Right atrium auricular region (tissue), 2 donors: ENCODE measurements around the gene ACSS2. TPM values are rescaled to one million over a fixed set of nuclear protein-coding genes. Genes with fewer than 3 reads are reported as not detected.

ENCODE experiments used
- DNase-seq: peaks from one replicate; pipeline ENCODE4 v3.0.0-alpha.2; 2019; ENCODE audit warnings: low spot score
- H3K27ac ChIP-seq, 2 donors: fragments of 200-600 bp; sonication (generic); 1 replicate in 1 of 2; 2 replicates in 1 of 2; pipeline ENCODE4 v1.5.1; 2016 to 2019
- H3K27me3 ChIP-seq, 2 donors: fragments of 200-600 bp; sonication (generic); one replicate each; pipeline versions ENCODE4 v1.5.1 to v1.6.0; 2017 to 2019
- H3K36me3 ChIP-seq: fragments of 200-600 bp; sonication (generic); one replicate; pipeline ENCODE4 v1.5.1; 2016
- H3K4me1 ChIP-seq, 2 donors: fragments of 200-600 bp; sonication (generic); one replicate each; pipeline versions ENCODE4 v1.5.1 to v1.6.0; 2017 to 2019
- H3K4me3 ChIP-seq, 2 donors: fragments of 200-600 bp; sonication (generic); 1 replicate in 1 of 2; 2 replicates in 1 of 2; pipeline ENCODE4 v1.5.1; 2017 to 2019; ENCODE audit warnings: mild to moderate bottlenecking in 1 of 2, moderate library complexity in 1 of 2
- H3K9me3 ChIP-seq, 2 donors: fragments of 200-600 bp; sonication (generic); one replicate each; pipeline ENCODE4 v1.5.1; 2019
- CTCF ChIP-seq, 2 donors: fragments of 200-600 bp; sonication (generic); IDR thresholded peaks; one replicate each; pipeline ENCODE4 v1.5.1; 2019; ENCODE audit warnings: antibody characterized with exemption in 2 of 2
- total RNA-seq, 2 donors: library from RNA; depleted of rRNA; stranded (reverse); fragments of >200 nt; gene quantifications; one replicate each; pipeline ENCODE4 v1.1.0, GENCODE V29; 2016

Gene ACSS2
- total RNA-seq, 2 donors from 2014 or later: 64.6 to 89.4 TPM

GRCh38 chr20:34942301-34942700 lies 65.9 kb downstream of the ACSS2 start:
- DNase-seq: no peak
- H3K9me3 ChIP-seq: no peaks in the 10 kb centered on the region
- no peak for TF ChIP-seq CTCF (IDR thresholded peaks at IDR 0.05)
- no peak overlapping the region for H3K27ac ChIP-seq
- H3K36me3 ChIP-seq: peaks cover 12% of the 10 kb centered on the region
- no peaks in the 10 kb centered on the region for H3K27me3 ChIP-seq
- no peak overlapping the region for H3K4me3 ChIP-seq
- H3K4me1 ChIP-seq: peaks cover 0 to 33% of the 10 kb centered on the region in 2 donors

GRCh38 chr20:34943808-34944567 lies 67.6 kb downstream of the ACSS2 start:
- H3K27me3 ChIP-seq: no peaks in the 10 kb centered on the region
- no peaks in the 10 kb centered on the region for H3K9me3 ChIP-seq
- TF ChIP-seq CTCF (IDR thresholded peaks at IDR 0.05): no peak
- peaks cover 0 to 18% of the 10 kb centered on the region in 2 donors for H3K4me1 ChIP-seq
- H3K27ac ChIP-seq: no peak overlapping the region
- H3K4me3 ChIP-seq: no peak overlapping the region
- DNase-seq: no peak
- H3K36me3 ChIP-seq: peaks cover 12% of the 10 kb centered on the region

DNA sequence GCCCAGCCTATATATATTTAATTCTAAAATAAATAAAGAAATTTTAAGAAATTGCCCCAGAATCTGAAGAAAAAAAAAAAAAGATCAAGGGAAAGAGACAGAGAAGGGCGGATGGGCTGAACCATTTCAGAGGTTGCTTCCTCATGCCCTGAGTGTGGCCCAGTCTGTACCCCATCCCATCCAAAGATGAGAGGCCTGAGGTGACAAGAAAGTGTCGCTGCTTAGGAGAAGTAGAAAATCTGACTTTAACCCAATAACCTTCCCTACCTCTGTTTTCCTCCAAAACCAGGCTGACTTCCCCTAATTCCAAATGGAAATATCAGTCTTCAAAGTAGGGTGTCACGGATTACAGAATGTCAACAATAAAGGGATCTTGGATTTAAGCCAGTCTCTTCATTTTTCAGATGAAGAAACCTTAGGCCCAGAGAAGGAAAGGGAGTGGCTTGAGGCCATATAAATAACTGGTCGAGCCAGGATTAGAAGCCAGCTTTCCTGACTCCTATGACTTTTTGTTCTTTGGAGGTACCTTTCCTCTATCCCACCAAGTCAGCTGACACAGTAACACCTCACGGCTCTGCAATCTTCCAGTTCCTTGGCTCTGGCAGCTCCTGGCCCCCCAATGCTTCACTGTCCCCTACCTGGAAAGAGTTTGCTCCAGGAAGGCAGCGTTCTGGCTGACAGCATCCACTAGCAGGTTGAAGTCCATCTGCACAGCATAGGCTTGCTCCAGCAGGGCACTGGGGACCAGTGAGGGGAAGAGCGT lies 69.1 kb downstream of the ACSS2 start:
- peaks cover 16% of the 10 kb centered on the region for H3K36me3 ChIP-seq

GRCh38 chr20:34946661-34947060 lies 70.2 kb downstream of the ACSS2 start:
- no peak for TF ChIP-seq CTCF (IDR thresholded peaks at IDR 0.05)
- Histone ChIP-seq H3K4me3 (no peak overlapping the region), H3K27me3 (no peaks in the 10 kb centered on the region), H3K36me3 (peaks cover 16% of the 10 kb centered on the region), H3K27ac (peak overlapping the region in 1 of 2 donors; percentile 17), H3K4me1 (peaks cover 0 to 7% of the 10 kb centered on the region in 2 donors), H3K9me3 (no peaks in the 10 kb centered on the region)
- no peak for DNase-seq

More for the DNA sequence above, 69.1 kb downstream of the ACSS2 start:
- no peak for TF ChIP-seq CTCF (IDR thresholded peaks at IDR 0.05)
- Histone ChIP-seq H3K9me3 (no peaks in the 10 kb centered on the region), H3K27ac (peak overlapping the region in 1 of 2 donors; percentile 17), H3K4me1 (peaks cover 0 to 9% of the 10 kb centered on the region in 2 donors), H3K27me3 (no peaks in the 10 kb centered on the region), H3K4me3 (no peak overlapping the region)
- no peak for DNase-seq

GRCh38 chr20:34947336-34947735 lies 70.9 kb downstream of the ACSS2 start:
- no peak for TF ChIP-seq CTCF (IDR thresholded peaks at IDR 0.05)
- no peaks in the 10 kb centered on the region for H3K27me3 ChIP-seq
- no peak for DNase-seq
- H3K9me3 ChIP-seq: no peaks in the 10 kb centered on the region
- H3K4me1 ChIP-seq: peaks cover 0 to 7% of the 10 kb centered on the region in 2 donors
- peaks cover 9% of the 10 kb centered on the region for H3K36me3 ChIP-seq
- H3K27ac ChIP-seq: no peak overlapping the region
- H3K4me3 ChIP-seq: no peak overlapping the region
